CD4-positive, alpha-beta T cell treated with Interferon gamma for 1 hour (primary cell): Measurements from ENCODE around the gene SH3BGRL2.
"Not testable (repeated sequence)": the region's sequence is repeated elsewhere in the genome, so short reads cannot be mapped to it uniquely, and the experiment has no call there.

Experiments used
- DNase-seq: peaks from one replicate; pipeline ENCODE4 v3.0.0-alpha.2; 2020

The SH3BGRL2 gene

GRCh38 chr6:79704200-79704599, 73.1 kb downstream of the SH3BGRL2 start:
- no peak for DNase-seq

- DNase-seq, result no peak
Measured at GRCh38 chr6:79705456-79705995, 74.4 kb downstream of the SH3BGRL2 start.

GRCh38 chr6:79706527-79706926, 75.4 kb downstream of the SH3BGRL2 start:
- no peak for DNase-seq

GRCh38 chr6:79707621-79708020, 76.5 kb downstream of the SH3BGRL2 start:
- no peak for DNase-seq

GRCh38 chr6:79708095-79708791, 77.1 kb downstream of the SH3BGRL2 start:
- no peak for DNase-seq

- DNase-seq, result no peak
Measured at GRCh38 chr6:79710127-79710526, 79.0 kb downstream of the SH3BGRL2 start.

- no peak for DNase-seq
Measured at GRCh38 chr6:79711167-79711566, 80.0 kb downstream of the SH3BGRL2 start.

- DNase-seq, result no peak
Measured at GRCh38 chr6:79712144-79712543, 81.0 kb downstream of the SH3BGRL2 start.

- no peak for DNase-seq
Measured at GRCh38 chr6:79712616-79713135, 81.5 kb downstream of the SH3BGRL2 start.

- DNase-seq, result no peak
Measured at GRCh38 chr6:79713701-79714322, 82.7 kb downstream of the SH3BGRL2 start.

GRCh38 chr6:79717989-79718388, 86.9 kb downstream of the SH3BGRL2 start:
- DNase-seq, result no peak

GRCh38 chr6:79718509-79719247, 87.5 kb downstream of the SH3BGRL2 start:
- DNase-seq, result no peak

GRCh38 chr6:79719248-79719960, 88.3 kb downstream of the SH3BGRL2 start:
- DNase-seq, result no peak

- no peak for DNase-seq
Measured at GRCh38 chr6:79724816-79725215, 93.7 kb downstream of the SH3BGRL2 start.

GRCh38 chr6:79731471-79731870, 100.3 kb downstream of the SH3BGRL2 start:
- no peak for DNase-seq

- DNase-seq, result no peak
Measured at GRCh38 chr6:79733388-79733787, 102.3 kb downstream of the SH3BGRL2 start.

- DNase-seq, result no peak
Measured at GRCh38 chr6:79734374-79734773, 103.2 kb downstream of the SH3BGRL2 start.

- no peak for DNase-seq
Measured at GRCh38 chr6:79735183-79735582, 104.1 kb downstream of the SH3BGRL2 start.

GRCh38 chr6:79737172-79737571, 106.0 kb downstream of the SH3BGRL2 start:
- DNase-seq, result no peak

- DNase-seq, result no peak
Measured at GRCh38 chr6:79742030-79742429, 110.9 kb downstream of the SH3BGRL2 start.

- not testable (repeated sequence) for DNase-seq
Measured at GRCh38 chr6:79745282-79745681, 114.2 kb downstream of the SH3BGRL2 start.

GRCh38 chr6:79746325-79746724, 115.2 kb downstream of the SH3BGRL2 start:
- DNase-seq, result not testable (repeated sequence)

GRCh38 chr6:79750806-79751205, 119.7 kb downstream of the SH3BGRL2 start:
- DNase-seq, result no peak
